HG03439 (cell line): ENCODE measurements around the gene MED29.

Experiments
- ATAC-seq: cut with Tn5 transposase; IDR thresholded peaks from one replicate; pipeline ENCODE4 v1.9.1; 2021; ENCODE audit warnings: mild to moderate bottlenecking, moderate library complexity; ENCODE audit not compliant: unreplicated experiment

MED29 gene

DNA sequence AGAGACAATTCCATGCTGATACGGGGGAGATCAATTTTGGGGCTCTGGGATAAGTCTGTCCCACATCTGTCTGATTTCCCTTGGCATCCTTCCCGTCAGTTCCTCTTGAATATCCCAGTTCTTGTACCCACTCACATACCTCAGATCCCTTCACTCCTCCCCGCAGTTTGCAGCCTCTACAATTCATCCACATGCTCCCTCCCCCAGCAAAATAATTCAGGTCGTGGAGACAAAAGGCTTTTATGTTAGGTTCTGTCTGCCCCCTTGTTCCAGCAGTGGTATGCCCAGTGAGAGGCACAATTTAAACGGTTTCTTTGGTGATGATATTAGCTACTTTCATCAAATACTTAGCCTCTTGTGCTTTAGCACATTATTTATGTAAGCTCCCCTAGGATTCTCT, 35.0 kb downstream of the MED29 start:
- ATAC-seq: no peak

DNA sequence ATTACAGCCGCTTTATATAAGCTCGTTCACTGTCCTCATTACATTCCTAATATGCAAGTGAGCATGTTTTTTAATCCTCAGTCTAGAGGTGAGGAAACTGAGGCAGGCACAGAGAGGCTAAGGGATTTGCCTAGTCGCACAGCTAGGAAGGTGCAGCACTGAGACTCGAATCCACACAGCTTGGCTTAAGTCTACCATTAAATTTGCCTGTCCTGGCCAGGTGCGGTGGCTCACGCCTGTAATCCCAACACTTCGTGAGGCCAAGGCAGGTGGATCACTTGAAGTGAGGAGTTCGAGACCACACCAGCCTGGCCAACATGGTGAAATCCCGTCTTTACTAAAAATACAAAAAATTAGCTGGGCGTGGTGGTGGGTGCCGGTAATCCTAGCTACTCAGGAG, 36.5 kb downstream of the MED29 start:
- ATAC-seq: no peak

DNA sequence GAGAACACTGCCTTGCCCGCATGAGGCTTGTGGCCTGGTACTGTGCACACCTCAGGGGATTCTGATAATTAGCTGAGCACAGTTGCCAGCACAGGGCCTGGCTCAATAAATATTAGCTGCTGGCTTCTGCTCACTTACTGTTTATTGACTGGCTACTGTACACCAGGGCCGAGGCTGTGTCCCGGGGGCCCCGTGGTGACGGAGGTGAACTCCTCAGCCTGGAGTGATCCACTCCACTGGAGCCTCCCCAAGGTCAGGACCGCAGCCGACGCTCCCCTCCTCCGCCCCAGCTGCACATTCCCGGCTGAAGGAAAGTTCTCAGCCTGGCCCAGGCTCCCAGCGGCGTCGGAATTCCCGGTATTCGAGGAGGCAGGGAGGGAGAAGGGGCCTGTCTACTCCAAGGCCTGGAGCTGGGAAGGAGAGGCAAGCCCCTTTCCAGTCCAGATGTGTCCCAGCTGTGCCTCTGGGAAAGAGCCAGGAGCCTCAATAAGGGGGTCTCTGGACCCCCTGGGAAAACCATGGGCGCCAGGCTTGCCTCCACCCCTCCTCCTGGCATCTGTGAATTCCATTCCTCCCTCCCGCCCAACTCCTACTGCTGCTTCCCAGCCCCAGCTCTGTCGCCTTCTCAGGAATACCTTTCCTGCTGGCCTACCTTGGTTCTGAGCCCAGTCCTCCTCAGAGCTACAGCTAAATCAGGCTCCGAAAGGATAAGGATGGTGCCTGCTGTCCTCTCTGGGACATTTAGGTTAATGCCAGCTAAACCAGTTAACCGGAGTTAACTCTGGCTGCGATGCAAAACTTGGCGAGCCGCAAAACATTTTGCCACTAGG, 37.3 kb downstream of the MED29 start:
- ATAC-seq: no peak

DNA sequence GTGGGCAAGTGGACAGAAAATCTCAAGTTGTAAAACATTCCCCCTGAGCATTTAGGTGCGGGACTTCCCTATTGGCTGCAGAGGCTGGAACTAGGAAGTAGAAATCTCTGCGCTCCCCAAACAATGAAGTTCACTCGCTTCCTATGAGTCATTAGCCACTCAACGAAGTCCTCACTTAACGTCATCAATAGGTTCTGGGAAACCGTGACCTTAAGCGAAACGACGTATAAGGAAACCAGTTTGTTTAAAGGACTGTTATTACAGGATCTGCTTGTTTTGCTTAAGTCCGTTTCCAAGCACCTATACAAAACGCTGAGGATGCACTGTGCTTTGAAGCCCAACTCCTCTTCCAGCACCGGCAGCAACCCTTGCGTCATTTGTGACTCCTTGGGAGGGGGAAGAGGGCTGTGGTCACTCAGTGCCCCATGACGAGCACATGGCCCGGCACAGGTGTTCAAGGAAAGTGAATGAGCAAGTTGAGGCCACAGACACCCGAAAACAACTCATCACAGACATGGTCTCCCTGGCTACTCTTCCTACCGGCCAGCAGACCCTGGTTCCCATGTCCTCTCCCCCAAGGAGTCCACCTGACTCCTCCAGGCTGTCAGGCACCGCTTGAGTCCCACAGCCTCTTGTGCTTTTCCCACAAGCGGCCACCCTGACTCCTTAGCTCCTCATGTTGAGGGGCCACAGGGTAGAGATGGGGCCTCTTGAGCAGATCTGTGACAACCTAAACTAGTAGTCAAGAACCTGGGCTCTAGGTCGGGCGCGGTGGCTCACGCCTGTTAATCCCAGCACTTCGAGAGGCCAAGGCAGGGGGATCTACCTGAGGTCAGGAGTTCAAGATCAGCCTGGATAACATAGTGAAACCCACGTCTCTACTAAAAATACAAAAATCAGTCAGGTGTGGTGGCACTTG, 39.8 kb downstream of the MED29 start:
- peak; percentile 45 for ATAC-seq

DNA sequence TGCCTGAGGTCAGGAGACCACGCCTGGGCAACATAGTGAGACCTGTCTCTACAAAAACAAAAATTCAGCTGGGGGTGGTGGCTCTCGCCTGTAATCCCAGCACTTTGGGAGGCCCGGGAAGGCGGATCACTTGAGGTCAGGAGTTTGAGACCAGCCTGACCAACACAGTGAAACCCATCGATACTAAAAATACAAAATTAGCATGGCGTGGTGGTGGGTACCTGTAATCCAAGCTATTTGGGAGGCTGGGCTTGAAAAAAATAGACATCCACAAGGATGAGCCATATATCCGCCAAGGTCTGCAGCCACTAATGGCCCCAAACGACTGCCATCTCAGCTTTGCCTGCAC, 41.5 kb downstream of the MED29 start:
- no peak for ATAC-seq

DNA sequence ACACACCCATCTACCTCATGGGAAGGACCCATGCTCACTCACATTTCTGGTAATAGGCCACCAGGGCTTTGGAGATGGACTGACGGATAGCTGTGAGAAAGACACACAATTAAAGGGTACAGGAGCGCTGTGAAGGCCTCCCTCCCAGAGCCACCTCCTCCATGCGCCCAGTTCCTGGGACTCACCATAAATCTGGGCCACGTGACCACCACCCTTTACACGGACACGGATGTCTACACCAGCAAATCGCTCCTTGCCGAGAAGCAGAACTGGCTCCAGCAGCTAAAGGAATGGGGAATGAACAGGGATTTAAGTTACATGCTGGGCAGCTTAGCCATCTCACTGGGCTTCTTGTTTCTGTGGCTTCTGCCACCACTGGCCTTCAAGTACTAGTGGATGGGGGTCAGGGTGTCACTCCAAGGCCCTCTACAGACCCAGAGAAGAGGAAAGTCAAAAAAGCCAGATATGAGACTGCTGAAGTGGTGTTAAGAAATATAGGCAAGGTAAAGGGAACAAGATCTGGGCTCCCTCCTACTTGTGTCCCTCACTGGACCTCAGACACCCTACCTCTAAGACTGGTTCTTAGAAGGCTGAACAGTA, 42.4 kb downstream of the MED29 start:
- no peak for ATAC-seq

DNA sequence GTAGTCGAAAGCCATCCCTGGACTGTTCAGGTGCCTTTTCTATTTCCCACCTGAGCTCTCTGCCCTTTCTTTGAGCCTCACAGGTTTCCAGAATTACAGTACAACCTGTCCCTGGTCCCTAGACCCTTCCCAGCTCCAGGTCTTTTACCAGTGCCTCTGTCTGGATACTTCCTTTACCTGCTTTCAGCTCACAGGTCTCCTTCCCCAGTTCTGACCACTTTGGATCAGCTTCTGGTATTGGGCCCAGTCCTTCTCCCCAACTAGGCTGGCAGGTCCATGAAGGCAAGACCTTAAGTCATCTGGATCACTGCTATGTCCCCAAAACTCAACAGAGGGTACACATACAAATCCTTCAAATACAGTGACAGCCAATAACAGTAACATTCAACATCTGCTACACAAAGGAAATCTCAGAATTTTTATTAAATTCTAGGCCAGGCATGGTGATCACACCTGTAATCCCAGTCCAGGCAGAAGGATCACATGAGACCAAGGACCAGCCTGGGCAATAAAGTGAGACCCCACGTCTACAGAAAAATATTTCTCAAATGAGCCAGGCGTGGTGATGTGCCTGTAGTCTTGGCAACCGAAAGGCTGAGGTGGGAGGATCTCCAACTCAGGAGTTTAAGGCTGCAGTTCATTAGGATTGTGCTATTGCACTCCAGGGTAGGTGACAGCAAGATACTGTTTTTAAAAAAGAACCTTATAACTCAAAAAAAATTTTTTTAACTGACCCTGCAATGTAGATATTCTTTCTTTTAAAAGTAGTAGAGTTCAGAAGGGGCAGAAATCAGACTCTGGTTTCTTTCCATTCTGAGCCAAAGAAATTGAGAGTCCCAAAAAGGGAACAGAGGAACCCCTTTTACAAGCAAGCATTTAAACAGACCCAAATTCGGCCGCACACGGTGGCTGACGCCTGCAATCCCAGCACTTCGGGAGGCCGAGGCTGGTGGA, 43.2 kb downstream of the MED29 start:
- ATAC-seq: no peak

DNA sequence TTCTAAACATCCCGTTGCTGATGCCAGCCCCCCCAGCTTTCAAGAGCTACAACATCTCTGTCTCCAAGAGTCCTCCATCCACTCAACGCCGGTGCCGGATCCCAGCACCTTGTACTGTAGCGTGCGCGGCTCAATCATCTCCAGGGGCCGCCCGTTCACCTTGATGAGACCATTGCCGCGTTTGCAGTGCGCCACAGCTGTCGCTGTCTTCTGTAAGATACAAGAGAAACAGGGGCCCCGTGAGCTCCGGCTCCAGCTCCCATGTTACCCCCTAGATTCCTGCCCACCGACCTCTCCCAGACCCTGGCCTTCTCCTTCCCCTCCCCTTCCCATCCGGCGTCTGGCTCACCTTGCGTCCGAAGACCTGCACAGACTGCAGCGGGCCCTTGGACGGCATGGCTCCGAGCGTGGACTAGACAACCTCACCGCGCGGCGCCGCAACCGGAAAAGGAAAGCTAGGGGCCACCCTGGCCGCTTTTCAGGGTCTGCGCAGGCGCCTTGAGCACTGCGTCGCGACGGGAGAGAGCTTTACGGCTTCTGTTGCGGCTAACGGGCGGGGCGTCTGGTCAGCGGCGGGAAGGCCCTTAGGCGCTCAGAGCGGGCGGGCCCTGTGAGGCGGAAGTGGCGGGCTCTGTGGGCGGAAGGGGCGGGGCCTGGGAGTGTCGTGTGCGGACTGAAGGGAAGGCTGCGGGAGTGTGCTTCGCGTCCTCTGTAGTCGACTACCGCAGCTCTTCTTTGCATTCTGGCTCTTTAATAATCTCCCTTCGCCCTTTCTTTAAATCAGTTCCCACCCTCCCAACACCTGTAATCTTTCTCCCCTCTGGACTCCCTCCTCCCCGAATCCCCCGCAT, 44.5 kb downstream of the MED29 start, which contains the start of gene RPS16:
RPS16 (minus strand) TSS at position 451 of the 851 bp plus-strand sequence; CDS start at position 397, 54 bp downstream.
- ATAC-seq: peak; percentile 75

DNA sequence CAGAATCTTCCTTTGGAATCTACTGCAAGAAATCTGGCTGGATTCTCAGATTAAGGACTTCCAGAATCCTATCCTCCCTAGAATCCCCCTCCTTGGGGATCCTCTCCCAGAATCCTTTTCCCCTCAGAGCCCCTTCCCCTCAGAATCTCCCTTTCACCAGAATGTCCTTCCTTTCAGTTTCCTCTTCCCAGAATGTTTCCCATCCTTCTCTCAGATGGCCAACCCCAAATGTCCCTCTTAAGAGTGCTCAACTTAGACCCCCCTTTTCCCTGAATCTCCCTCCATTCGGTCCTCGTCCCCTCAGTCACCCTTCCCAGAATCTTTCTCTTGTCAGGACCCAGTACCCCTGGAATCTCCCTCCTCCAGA, 45.2 kb downstream of the MED29 start:
- ATAC-seq: no peak

DNA sequence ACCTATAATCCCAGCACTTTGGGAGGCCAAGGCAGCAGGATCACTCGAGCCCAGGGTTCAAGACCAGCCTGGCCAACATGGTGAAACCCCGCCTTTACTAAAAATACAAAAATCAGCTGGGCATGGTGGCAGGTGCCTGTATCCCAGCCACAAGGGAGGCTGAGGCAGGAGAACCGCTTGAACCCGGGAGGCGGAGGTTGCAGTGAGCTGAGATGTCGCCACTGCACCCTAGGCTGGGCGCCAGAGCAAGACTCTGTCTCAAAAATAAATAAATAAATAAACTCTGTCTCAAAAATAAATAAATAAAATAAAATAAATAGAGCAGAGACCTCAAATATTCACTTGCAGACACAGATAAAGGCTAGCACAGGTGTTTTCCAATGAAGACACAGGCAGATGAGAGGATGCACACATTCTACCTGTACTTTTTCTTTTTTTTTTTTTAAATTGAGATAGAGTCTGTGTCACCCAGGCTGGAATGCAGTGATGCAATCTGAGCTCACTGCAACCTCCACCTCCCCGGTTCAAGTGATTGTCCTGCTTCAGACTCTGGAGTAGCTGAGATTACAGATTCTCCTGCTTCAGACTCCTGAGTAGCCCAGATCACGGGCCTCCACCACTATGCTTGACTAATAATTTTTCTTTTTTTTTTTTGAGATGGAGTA, 47.2 kb downstream of the MED29 start:
- ATAC-seq: no peak

DNA sequence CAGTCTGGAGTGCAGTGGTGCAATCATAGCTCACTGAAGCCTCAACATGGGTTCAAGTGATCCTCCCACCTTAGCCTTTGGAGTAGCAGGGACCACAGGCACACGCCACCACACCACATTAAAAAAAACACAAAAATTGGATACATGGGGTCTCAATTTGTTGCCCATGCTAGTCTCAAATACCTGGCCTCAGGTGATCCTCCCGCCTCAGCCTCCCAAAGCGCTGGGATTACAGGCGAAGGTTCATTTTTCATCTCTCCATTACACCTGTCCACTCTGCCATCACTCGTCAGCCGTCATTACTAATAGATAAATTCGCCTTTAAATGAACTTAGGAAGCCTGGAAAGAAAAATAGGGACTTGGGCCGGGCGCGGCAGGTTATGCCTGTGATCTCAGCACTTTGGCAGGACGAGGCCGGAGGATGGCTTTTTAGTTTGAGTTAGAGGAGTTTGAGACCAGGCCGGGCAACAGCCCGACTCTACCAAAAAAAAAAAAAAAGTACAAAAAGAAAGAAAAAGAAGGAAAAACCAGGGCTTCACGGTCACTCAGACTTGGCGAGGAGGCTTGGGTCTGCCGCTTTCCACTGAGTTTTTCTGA, 53.5 kb downstream of the MED29 start:
- no peak for ATAC-seq

DNA sequence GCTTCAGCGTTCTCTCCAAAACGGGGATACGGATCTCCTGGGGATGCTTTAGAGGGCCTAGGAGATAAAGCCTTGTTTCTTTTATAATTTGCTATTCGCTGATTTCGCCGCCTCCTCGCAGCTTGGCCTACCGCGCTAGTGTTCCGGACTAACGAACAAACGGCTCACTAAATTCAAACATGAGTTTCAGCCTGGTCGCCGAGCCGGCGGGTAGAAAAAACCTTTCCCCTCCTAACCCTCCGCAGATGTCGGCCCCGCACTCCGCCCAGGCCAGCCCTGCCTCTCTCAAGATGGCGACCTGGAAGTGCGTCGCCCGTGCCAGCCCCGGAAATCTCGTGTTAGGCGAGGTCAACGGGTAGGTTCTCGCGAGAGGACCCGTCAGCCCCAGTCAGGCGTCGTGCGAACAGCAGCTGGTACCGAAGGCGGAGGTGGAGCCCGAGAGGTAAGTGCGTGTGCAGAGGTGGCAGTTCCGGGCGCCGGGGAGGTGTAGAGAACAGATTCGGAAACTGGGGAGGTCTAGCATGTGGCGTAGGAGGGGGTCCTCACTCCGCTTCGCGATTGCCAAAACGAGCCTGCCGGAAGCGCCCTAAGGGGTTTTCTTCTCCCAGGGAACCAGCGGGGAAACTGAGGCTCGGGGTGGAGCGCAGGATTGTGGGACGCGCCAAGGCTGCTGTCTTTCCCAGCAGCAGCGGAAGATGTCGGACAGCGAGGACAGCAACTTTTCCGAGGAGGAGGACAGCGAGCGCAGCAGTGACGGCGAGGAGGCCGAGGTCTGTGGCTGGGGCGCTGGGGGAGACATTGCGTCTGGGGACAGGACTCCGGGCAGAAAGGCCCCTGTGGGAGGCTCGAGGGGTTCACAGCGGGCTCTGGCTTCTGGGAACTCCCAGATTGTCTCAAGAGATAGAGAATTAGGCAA, 54.3 kb downstream of the MED29 start, which contains the start of gene SUPT5H:
SUPT5H (plus strand) TSS at position 387 of the 916 bp plus-strand sequence; CDS start at position 696, 309 bp downstream.
- peak; percentile 78 for ATAC-seq

DNA sequence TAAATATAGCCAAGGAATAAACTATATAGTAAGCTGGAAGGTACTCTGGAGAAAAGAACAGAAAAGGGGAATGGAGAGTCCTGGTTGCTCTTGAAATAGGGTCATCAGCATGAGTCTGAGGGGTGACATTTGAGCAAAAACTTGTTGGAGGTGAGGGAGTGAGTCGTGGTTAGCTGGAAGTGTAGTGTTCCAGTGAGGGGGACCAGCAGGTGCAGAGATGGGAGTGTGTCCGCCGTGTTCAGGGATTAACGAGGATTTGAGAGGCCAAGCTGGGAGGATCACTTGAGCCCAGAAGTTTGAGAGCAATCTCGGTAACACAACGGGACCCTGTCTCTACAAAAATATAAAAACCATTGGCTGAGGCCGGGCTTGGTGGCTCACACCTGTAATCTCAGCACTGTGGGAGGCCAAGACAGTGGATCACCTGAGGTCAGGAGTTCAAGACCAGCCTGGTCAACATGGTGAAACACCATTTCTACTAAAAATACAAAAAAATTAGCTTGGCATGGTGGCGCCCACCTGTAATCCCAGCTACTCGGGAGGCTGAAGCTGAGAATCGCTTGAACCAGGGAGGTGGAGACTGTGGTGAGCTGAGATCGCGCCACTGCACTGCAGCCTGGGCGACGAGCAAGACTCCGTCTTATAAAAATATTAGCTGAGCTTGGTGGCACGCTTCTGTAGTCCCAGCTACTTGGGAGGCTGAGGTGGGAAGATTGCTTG, 55.3 kb downstream of the MED29 start:
- no peak for ATAC-seq

DNA sequence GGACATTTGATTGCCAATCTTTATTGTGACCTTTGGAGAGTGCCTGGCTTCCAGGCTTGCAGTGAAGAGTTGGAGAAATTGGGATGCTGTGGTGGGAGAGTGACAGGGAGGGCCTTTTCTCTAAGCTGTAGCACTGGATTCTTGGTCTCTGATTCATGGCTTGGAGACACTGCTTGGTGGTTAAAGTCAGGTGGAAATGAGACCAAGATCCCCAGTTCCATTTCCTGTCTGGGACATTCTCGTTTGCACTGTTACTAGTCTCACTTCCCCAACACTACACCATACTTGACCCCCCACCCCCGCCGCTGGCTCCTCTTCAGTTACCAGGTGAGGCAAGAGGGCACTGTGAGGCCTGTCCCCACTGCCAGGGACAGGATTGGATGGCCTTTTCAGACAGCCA, 57.1 kb downstream of the MED29 start:
- no peak for ATAC-seq

DNA sequence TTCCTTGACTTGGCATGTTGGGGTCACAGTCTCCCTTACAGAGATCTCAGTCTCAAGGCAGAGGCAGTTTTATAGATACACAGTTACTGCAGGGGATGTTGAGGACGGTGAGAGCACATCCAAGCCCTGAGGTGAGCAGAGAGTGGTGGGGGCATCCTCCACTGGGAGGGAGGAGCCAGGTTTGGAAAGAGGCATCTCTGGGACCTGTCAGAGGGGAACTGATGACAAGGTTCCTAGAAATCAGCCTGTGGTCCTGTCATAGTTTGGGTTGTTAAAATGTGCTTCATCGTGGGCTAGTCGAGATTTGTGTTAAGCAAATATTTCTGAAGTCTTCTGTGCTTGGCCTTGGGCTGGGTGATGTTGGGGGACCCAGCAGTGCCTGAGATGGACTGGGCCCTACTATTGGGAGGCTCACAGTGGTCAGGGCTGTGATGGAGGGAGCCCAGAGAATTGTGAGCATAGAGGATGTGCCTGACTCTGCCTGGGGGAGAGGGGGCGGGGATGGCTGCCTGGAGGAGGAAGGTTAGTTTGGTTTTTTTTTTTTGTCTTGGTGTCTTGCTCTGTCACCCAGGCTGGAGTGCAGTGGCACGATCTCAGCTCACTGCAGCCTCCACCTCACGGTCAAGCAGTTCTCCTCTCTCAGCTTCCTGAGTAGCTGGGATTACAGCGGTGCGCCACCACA, 58.1 kb downstream of the MED29 start:
- ATAC-seq: no peak
